OCI-LY7 (cell line): ENCODE data around the gene LZIC. TPM values are rescaled to one million over a fixed set of nuclear protein-coding genes. Genes with fewer than 3 reads are reported as not detected.
"Not testable (repeated sequence)": the region's sequence is repeated elsewhere in the genome, so short reads cannot be mapped to it uniquely, and the experiment has no call there.

ENCODE experiments used
- BruUV-seq: library from RNA; stranded (reverse); fragments of 400-500 nt; replicated peaks from 2 replicates; lab custom pipeline; 2021; lab: Mats Ljungman, UMichigan
- CTCF ChIA-PET: fragments of 300-600 bp; sonication (Branson Sonifier 250); formaldehyde crosslinking; loops from one replicate; lab custom pipeline; 2022; ENCODE audit warnings: antibody characterized with exemption; ENCODE audit not compliant: unreplicated experiment; lab: Charles Lee
- POLR2A ChIA-PET: fragments of 300-600 bp; sonication (Branson Sonifier 250); formaldehyde crosslinking; loops from one replicate; lab custom pipeline; 2022; ENCODE audit warnings: antibody characterized with exemption; lab: Charles Lee
- DNase-seq: peaks from one replicate; pipeline ENCODE4 v3.0.0-alpha.2; 2015; ENCODE audit warnings: low spot score
- H2AFZ ChIP-seq: fragments of 200-600 bp; sonication (generic), shearing (Covaris generic); 2 replicates; pipeline ENCODE4 v1.6.1; 2014; ENCODE audit warnings: mild to moderate bottlenecking, antibody characterized with exemption, low read length, moderate library complexity
- H3K27ac ChIP-seq: fragments of 200-600 bp; sonication (generic); 2 replicates; pipeline ENCODE4 v1.5.1; 2014; ENCODE audit warnings: mixed run types, low read depth, mild to moderate bottlenecking, moderate library complexity, low read length, inconsistent platforms; ENCODE audit not compliant: poor library complexity, severe bottlenecking
- H3K36me3 ChIP-seq: fragments of 200-600 bp; sonication (generic); 2 replicates; pipeline ENCODE4 v1.6.1; 2014; ENCODE audit warnings: mild to moderate bottlenecking, antibody characterized with exemption, low read length, moderate library complexity, mixed read lengths; ENCODE audit not compliant: insufficient read depth
- H3K4me1 ChIP-seq: fragments of 200-600 bp; sonication (generic); 2 replicates; pipeline ENCODE4 v1.5.1; 2014; ENCODE audit warnings: mild to moderate bottlenecking, low read length; ENCODE audit not compliant: insufficient read depth, poor library complexity, severe bottlenecking
- H3K4me2 ChIP-seq: fragments of 200-600 bp; sonication (generic); 2 replicates; pipeline ENCODE4 v1.6.1; 2014; ENCODE audit warnings: mild to moderate bottlenecking, low read length
- H3K4me3 ChIP-seq: fragments of 200-600 bp; sonication (generic); 2 replicates; pipeline ENCODE4 v1.5.1; 2014; ENCODE audit warnings: mild to moderate bottlenecking, low read depth, low read length; ENCODE audit not compliant: poor library complexity, severe bottlenecking
- H3K79me2 ChIP-seq: fragments of 200-600 bp; sonication (generic); 2 replicates; pipeline ENCODE4 v1.6.1; 2016; ENCODE audit warnings: low read depth, mild to moderate bottlenecking, low read length, moderate library complexity, mixed read lengths; ENCODE audit not compliant: insufficient read depth
- H3K9me2 ChIP-seq: fragments of 200-600 bp; sonication (generic); 2 replicates; pipeline ENCODE4 v1.6.1; 2016; ENCODE audit warnings: mild to moderate bottlenecking, low read length, mixed read lengths; ENCODE audit not compliant: insufficient read depth
- H3K9me3 ChIP-seq: fragments of 200-600 bp; sonication (generic); 2 replicates; pipeline ENCODE4 v1.6.1; 2014; ENCODE audit warnings: mild to moderate bottlenecking, mixed run types, low read length, mixed read lengths
- H4K20me1 ChIP-seq: fragments of 200-600 bp; sonication (generic); 2 replicates; pipeline ENCODE4 v1.6.1; 2014; ENCODE audit warnings: mild to moderate bottlenecking, antibody characterized with exemption, low read length, moderate library complexity, mixed read lengths; ENCODE audit not compliant: insufficient read depth
- EZH2phosphoT487 ChIP-seq: fragments of 200-600 bp; sonication (generic); IDR thresholded peaks from 2 replicates; pipeline ENCODE4 v1.6.1; 2018; ENCODE audit warnings: low read depth, borderline replicate concordance, mild to moderate bottlenecking, mixed run types, antibody characterized with exemption, low read length, moderate library complexity, mixed read lengths
- intact Hi-C: fragments of 100-400 bp; cut with micrococcal nuclease; formaldehyde crosslinking; loops from one replicate; pipeline ENCODE4 v1.10.0; 2022; ENCODE audit not compliant: unreplicated experiment
- total RNA-seq, 2 experiments: library from RNA; depleted of rRNA in 1 of 2; stranded (reverse); fragments of >200 nt in 1 of 2; shearing (Covaris generic) in 1 of 2; gene quantifications; 2 replicates each; pipeline ENCODE4 v1.2.3, GENCODE V29; 2014 to 2022
- TF ChIP-seq, protein P1 (sequence below): fragments of 200-600 bp; sonication (generic); conservative IDR thresholded peaks from 2 replicates; pipeline ENCODE4 v1.5.1; 2014; ENCODE audit warnings: mild to moderate bottlenecking, antibody characterized with exemption, low read length, moderate library complexity, mixed read lengths

The LZIC gene
- total RNA-seq, 2 experiments from 2014 or later: 19.1 to 31.4 TPM

DNA sequence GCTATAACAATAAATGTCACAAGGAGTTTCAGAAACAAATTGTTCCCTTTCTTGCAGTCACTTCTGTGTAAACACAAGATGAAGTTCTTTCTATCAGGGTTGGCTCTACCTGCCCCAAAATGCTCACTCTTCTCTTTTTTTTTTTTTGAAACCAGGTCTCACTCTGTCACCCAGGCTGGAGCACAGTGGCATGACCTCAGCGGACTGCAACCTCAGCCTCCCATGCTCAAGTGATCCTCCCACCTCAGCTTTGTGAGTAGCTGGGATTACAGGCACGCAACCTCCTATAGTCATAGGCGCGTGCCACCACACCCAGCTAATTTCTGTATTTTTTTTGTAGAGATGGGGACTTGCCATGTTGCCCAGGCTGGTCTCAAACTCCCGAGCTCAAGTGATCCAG lies 22.6 kb downstream of the LZIC start:
- DNase-seq: no peak
- H3K27ac ChIP-seq: no peak overlapping the region
- no peaks in the 10 kb centered on the region for H3K79me2 ChIP-seq
- H3K9me2 ChIP-seq: no peaks in the 10 kb centered on the region
- BruUV-seq: no TSS peak
- no peak overlapping the region for H3K4me2 ChIP-seq
- ChIA-PET CTCF (no interaction called here), POLR2A (no interaction called here)
- no peaks in the 10 kb centered on the region for H4K20me1 ChIP-seq
- intact Hi-C loops: no loop called here
- H2AFZ ChIP-seq: no peak overlapping the region
- no peaks in the 10 kb centered on the region for H3K36me3 ChIP-seq
- H3K4me1 ChIP-seq: no peaks in the 10 kb centered on the region
- TF ChIP-seq EZH2phosphoT487: no peak
- TF ChIP-seq, protein P1, sequence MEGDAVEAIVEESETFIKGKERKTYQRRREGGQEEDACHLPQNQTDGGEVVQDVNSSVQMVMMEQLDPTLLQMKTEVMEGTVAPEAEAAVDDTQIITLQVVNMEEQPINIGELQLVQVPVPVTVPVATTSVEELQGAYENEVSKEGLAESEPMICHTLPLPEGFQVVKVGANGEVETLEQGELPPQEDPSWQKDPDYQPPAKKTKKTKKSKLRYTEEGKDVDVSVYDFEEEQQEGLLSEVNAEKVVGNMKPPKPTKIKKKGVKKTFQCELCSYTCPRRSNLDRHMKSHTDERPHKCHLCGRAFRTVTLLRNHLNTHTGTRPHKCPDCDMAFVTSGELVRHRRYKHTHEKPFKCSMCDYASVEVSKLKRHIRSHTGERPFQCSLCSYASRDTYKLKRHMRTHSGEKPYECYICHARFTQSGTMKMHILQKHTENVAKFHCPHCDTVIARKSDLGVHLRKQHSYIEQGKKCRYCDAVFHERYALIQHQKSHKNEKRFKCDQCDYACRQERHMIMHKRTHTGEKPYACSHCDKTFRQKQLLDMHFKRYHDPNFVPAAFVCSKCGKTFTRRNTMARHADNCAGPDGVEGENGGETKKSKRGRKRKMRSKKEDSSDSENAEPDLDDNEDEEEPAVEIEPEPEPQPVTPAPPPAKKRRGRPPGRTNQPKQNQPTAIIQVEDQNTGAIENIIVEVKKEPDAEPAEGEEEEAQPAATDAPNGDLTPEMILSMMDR: no peak
- H3K9me3 ChIP-seq: no peaks in the 10 kb centered on the region
- no peak overlapping the region for H3K4me3 ChIP-seq

DNA sequence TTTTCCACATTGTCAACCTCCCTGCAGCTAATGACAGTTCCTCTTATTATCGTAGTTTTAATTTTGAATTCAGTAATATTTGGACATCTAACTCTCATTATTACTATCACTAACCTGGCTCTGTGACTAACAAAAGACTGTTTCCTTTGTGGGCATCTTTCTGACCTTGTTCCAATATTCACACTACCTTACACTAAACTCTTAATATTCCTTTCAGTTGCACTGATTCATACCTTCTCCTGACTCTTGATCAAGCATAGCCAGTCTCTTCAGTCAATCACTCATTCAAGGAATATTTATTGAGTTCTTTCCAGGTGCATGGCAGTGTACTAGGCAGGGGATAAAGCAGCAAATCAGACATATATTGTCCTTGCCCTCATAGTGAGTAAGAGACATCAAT lies 25.3 kb downstream of the LZIC start:
- DNase-seq: no peak
- Histone ChIP-seq H3K79me2 (no peaks in the 10 kb centered on the region), H3K27ac (no peak overlapping the region), H3K4me1 (no peaks in the 10 kb centered on the region), H3K9me3 (no peaks in the 10 kb centered on the region), H3K4me2 (no peak overlapping the region), H2AFZ (no peak overlapping the region), H3K9me2 (no peaks in the 10 kb centered on the region), H3K4me3 (no peak overlapping the region), H3K36me3 (no peaks in the 10 kb centered on the region), H4K20me1 (no peaks in the 10 kb centered on the region)
- CTCF ChIA-PET: interaction anchor here (0.6 kb wide), 1 partner anchor 12 kb away, joined by 3 read pairs; no protein-coding TSS in a partner anchor
- intact Hi-C loops: no loop called here
- BruUV-seq: no TSS peak
- TF ChIP-seq EZH2phosphoT487: no peak
- TF ChIP-seq, protein P1: no peak
- POLR2A ChIA-PET: interaction anchor here (0.6 kb wide), 1 partner anchor 1125 kb away, joined by 4 read pairs; no protein-coding TSS in a partner anchor

DNA sequence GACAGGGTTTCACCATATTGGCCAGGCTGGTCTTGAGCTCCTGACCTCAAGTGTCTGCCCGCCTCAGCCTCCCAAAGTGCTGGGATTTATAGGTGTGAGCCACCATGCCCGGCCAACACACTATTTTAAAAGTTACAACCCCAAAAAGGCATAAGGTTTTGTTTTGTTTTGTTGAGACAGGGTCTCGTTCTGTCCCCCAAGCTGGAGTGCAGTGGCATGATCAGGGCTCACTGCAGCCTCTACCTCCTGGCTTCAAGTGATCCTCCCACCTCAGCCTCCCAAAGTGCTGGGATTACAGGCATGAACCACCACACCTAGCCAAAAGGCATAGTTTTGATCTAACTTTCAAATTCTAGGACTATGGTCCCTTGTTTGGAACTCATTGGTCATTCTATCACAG lies 25.7 kb downstream of the LZIC start:
- BruUV-seq, H3K4me1 ChIP-seq, H3K4me2 ChIP-seq, H3K36me3 ChIP-seq, H4K20me1 ChIP-seq, H3K79me2 ChIP-seq, DNase-seq, intact Hi-C loops, H3K9me2 ChIP-seq, H2AFZ ChIP-seq, H3K9me3 ChIP-seq, H3K4me3 ChIP-seq, H3K27ac ChIP-seq: not testable (repeated sequence)
- ChIA-PET CTCF (interaction anchor here (0.6 kb wide), 1 partner anchor 11 kb away, joined by 3 read pairs; no protein-coding TSS in a partner anchor), POLR2A (interaction anchor here (0.6 kb wide), 2 partner anchors 101 to 128 kb away, joined by 5 to 6 read pairs; no protein-coding TSS in a partner anchor)
